ENCODE data around the gene CEP41. TPM values are rescaled to one million over a fixed set of nuclear protein-coding genes. Genes with fewer than 3 reads are reported as not detected.

Gene CEP41
- total RNA-seq, 1 donor from 2014 or later, result 4.7 TPM

GRCh38 chr7:130381468-130382312 is 59.1 kb downstream of the CEP41 start:
- Histone ChIP-seq H3K27me3 (no peaks in the 10 kb centered on the region), H3K4me3 (no peak overlapping the region), H3K36me3 (no peaks in the 10 kb centered on the region), H3K9me3 (no peaks in the 10 kb centered on the region), H3K4me1 (peaks cover 13% of the 10 kb centered on the region), H3K27ac (no peak overlapping the region)
- intact Hi-C loops (cut with DNase I), result no loop called here
- peak in 1 of 2 donors; percentile 58 for DNase-seq (ENCODE audit: extremely low spot score in 2 of 2)
- TF ChIP-seq CTCF (IDR thresholded peaks at IDR 0.05) (no peak), POLR2AphosphoS5 (IDR thresholded peaks at IDR 0.05; ENCODE audit: insufficient read depth in 1 of 2, low read depth in 1 of 2) (no peak), POLR2A (IDR thresholded peaks at IDR 0.05) (no peak)

- H3K4me1 ChIP-seq, result peaks cover 13% of the 10 kb centered on the region
- TF ChIP-seq POLR2A (IDR thresholded peaks at IDR 0.05), result no peak
- H3K4me3 ChIP-seq, result no peak overlapping the region
- intact Hi-C loops (cut with DNase I), result no loop called here
- H3K27me3 ChIP-seq, result no peaks in the 10 kb centered on the region
- peak in 1 of 2 donors; percentile 64 for DNase-seq (ENCODE audit: extremely low spot score in 2 of 2)
- no peaks in the 10 kb centered on the region for H3K9me3 ChIP-seq
- no peak overlapping the region for H3K27ac ChIP-seq
- H3K36me3 ChIP-seq, result no peaks in the 10 kb centered on the region
These were observed 59.9 kb downstream of the CEP41 start for GRCh38 chr7:130380861-130381455.

GRCh38 chr7:130379921-130380860 is 60.6 kb downstream of the CEP41 start, which contains the start of gene CPA1:
CPA1 (plus strand) TSS chr7:130380494; CDS start chr7:130380521, 27 bp downstream.
- Histone ChIP-seq H3K4me1 (peaks cover 13% of the 10 kb centered on the region), H3K4me3 (no peak within 1 kb of the TSS), H3K27me3 (no peaks in the 10 kb centered on the region), H3K36me3 (no peaks in the 10 kb centered on the region), H3K9me3 (no peaks in the 10 kb centered on the region), H3K27ac (peak within 1 kb of the TSS; percentile 19)
- TF ChIP-seq CTCF (IDR thresholded peaks at IDR 0.05) (no peak), POLR2A (IDR thresholded peaks at IDR 0.05) (no peak), POLR2AphosphoS5 (IDR thresholded peaks at IDR 0.05; ENCODE audit: insufficient read depth in 1 of 2, low read depth in 1 of 2) (no peak)
- intact Hi-C loops (cut with DNase I), result no loop called here
- DNase-seq (ENCODE audit: extremely low spot score in 2 of 2), result no peak

- no peak for DNase-seq (ENCODE audit: extremely low spot score in 2 of 2)
These were observed 61.3 kb downstream of the CEP41 start for GRCh38 chr7:130379532-130379920.

More at GRCh38 chr7:130379532-130379920, 61.3 kb downstream of the CEP41 start:
- no peaks in the 10 kb centered on the region for H3K36me3 ChIP-seq
- no peaks in the 10 kb centered on the region for H3K9me3 ChIP-seq
- H3K4me3 ChIP-seq, result no peak overlapping the region
- intact Hi-C loops (cut with DNase I), result no loop called here
- TF ChIP-seq POLR2A (IDR thresholded peaks at IDR 0.05), result no peak
- TF ChIP-seq CTCF (IDR thresholded peaks at IDR 0.05), result no peak
- TF ChIP-seq POLR2AphosphoS5 (IDR thresholded peaks at IDR 0.05; ENCODE audit: insufficient read depth in 1 of 2, low read depth in 1 of 2), result no peak
- H3K27ac ChIP-seq, result peak overlapping the region; percentile 19
- peaks cover 14% of the 10 kb centered on the region for H3K4me1 ChIP-seq
- no peaks in the 10 kb centered on the region for H3K27me3 ChIP-seq

Measured in vagina (tissue), 2 donors.